ENCODE data around the gene MCM5. TPM values are rescaled to one million over a fixed set of nuclear protein-coding genes. Genes with fewer than 3 reads are reported as not detected.

The MCM5 gene
- total RNA-seq (2014; rRNA removed; shearing (Covaris generic)) (287 and 325 TPM in 2 replicates), polyA plus RNA-seq (2016; fragmentation: Nextera tagmentation; extraction: Ambion mirVana) (282 and 288 TPM in 2 replicates)
- long read RNA-seq, transcript MCM5-201 (17 exons, 3,534 nt) = major isoform, 168 of 221 reads
- long read RNA-seq, partial matches to known transcripts = 33 of 221 reads
- long read RNA-seq, other reads (novel, unspliced or antisense) = 20 of 221 reads

DNA sequence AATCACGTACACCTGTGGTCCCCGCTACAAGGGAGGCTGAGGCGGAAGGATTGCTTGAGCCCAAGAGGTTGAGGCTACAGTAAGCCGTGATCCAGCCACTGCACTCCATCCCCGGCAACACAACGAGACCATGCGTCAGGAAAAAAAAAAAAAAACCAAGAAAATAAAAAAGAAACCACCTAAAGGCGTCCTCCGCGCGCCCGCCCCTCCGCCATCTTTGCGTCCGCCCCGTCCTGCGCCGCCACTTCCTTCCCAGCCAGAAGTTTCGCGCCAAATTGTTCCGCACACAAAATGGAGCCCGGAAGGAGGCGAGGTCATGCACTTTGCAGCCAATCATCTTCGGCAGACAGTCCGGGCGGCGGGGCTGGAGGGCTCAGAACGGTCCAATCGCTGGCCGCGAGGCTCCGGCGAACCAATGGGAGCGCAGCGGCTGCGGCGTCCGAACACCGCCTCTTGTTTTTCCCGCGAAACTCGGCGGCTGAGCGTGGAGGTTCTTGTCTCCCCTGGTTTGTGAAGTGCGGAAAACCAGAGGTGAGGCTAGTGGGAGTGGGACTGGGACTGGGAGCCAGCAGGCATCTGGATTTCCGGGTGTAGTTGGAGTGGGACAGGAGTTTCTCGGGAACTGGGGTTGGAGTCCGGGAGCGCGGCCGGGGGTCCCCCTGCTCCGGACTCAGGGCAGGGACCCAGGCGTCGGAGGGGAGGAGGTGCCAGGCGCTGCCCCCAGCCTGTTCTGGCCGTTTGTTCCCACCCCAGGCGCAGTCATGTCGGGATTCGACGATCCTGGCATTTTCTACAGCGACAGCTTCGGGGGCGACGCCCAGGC lies at the start of gene MCM5:
TSS of gene MCM5 (plus strand) at position 463 of the 823 bp plus-strand sequence. CDS start at position 762, 299 bp downstream.
- peaks cover 24% of the 10 kb centered on the region for H3K4me1 ChIP-seq (ENCODE audit: insufficient read depth)
- Mint-ChIP-seq H3K36me3 (ENCODE audit: low read depth) (peaks cover 53% of the 10 kb centered on the region), H3K4me3 (peak within 1 kb of the TSS; percentile 99), H3K9me3 (no peaks in the 10 kb centered on the region), H3K4me1 (peaks cover 39% of the 10 kb centered on the region), H3K27ac (peak within 1 kb of the TSS; percentile 100), H3K27me3 (ENCODE audit: insufficient read depth, low read depth, poor library complexity) (peaks cover 20% of the 10 kb centered on the region)
- TF ChIP-seq EZH2phosphoT487 (IDR thresholded peaks at IDR 0.05; ENCODE audit: unreplicated experiment) (no peak), STAT1 (IDR thresholded peaks at IDR 0.05; ENCODE audit: unreplicated experiment) (no peak), CREB1 (CRISPR knock-in tag; IDR thresholded peaks at IDR 0.05; ENCODE audit: low read depth) (peak; percentile 62; the same call in 1 of the 2 replicates), POLR2AphosphoS5 (IDR thresholded peaks at IDR 0.05; ENCODE audit: low read depth) (peak; percentile 68), NANOG (IDR thresholded peaks at IDR 0.05; ENCODE audit: borderline replicate concordance) (no peak)
- TF ChIP-seq, protein P1, sequence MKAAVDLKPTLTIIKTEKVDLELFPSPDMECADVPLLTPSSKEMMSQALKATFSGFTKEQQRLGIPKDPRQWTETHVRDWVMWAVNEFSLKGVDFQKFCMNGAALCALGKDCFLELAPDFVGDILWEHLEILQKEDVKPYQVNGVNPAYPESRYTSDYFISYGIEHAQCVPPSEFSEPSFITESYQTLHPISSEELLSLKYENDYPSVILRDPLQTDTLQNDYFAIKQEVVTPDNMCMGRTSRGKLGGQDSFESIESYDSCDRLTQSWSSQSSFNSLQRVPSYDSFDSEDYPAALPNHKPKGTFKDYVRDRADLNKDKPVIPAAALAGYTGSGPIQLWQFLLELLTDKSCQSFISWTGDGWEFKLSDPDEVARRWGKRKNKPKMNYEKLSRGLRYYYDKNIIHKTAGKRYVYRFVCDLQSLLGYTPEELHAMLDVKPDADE (IDR thresholded peaks at IDR 0.05) = peak; percentile 20; the same call in 1 of the 2 replicates
- H3K79me2 ChIP-seq (replicated peaks; ENCODE audit: insufficient read depth) = peaks cover 48% of the 10 kb centered on the region
- no peaks in the 10 kb centered on the region for H3K9me2 ChIP-seq (ENCODE audit: insufficient read depth)
- no peak within 1 kb of the TSS for H2AFZ ChIP-seq
- DNase-seq (ENCODE audit: low spot score) = peak; percentile 99
- H3K36me3 ChIP-seq (ENCODE audit: insufficient read depth) = peaks cover 37% of the 10 kb centered on the region
- ATAC-seq = peak; percentile 94
- H3K4me3 ChIP-seq = peak within 1 kb of the TSS; percentile 79
- peaks cover 8% of the 10 kb centered on the region for H4K20me1 ChIP-seq (replicated peaks; ENCODE audit: insufficient read depth)
- H3K4me2 ChIP-seq = peak within 1 kb of the TSS; percentile 84
- H3K27me3 ChIP-seq (ENCODE audit: insufficient read depth) = no peaks in the 10 kb centered on the region
- H3K27ac ChIP-seq (ENCODE audit: low read depth) = peak within 1 kb of the TSS; percentile 96
- no peaks in the 10 kb centered on the region; the same call in 1 of the 2 replicates for H3F3A ChIP-seq (replicated peaks; ENCODE audit: low read depth)

DNA sequence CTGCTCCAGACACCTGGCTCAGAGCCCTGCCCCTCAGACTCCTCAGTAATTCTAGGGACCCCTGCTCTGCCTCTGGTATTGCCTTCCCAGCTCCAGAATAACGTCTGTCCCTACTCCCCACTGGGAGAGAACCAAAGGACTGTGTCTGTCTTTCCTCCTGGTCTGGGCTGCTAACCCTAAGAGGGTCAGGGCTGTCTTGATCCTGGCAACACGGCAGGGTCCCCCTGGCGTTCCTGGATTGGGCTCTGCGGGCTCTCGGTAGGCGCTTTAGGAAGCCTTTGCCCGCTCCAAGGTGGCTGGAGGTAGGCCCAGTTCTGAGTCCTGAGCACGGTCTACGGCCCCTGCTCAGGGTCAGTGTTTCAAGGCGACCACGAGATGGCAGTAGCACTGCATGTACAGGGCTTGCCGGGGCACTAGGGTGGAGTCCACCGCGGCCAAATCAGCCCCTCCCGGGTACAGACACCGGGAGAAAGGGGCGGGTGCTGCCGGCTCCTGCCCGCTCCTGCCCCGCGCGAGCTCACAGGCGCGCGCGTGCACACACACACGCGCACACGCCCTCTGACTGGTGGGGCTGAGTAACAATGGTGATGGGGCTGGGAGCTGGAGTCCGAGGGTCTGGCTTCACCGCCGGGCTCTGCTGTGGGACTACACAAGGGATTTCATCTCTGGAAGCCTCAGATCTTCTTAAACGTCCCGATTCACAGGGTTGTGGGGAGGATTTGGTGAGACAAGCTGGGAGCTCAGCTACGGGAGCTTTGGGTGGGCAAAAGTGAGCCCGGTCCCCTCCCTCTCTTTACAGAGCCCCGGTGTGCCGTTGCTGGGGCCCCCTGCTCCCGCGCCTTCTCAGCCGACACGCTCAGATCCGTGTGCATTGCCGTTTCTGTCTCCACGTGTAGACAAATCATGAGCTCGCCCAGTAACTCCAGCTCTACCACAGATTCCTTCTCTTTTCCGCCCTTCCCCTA lies 49.1 kb upstream of the MCM5 start:
- peaks cover 14% of the 10 kb centered on the region for H3K27me3 Mint-ChIP-seq (ENCODE audit: insufficient read depth, low read depth, poor library complexity)
- Histone ChIP-seq H3K36me3 (ENCODE audit: insufficient read depth) (no peaks in the 10 kb centered on the region), H3K4me1 (ENCODE audit: insufficient read depth) (peaks cover 7% of the 10 kb centered on the region), H3K4me2 (peak overlapping the region; percentile 96), H3K79me2 (replicated peaks; ENCODE audit: insufficient read depth) (no peaks in the 10 kb centered on the region), H2AFZ (peak overlapping the region; percentile 99), H3K27me3 (ENCODE audit: insufficient read depth) (peaks cover 11% of the 10 kb centered on the region), H3K9me2 (ENCODE audit: insufficient read depth) (no peaks in the 10 kb centered on the region), H3F3A (replicated peaks; ENCODE audit: low read depth) (peaks cover 4% of the 10 kb centered on the region; the same call in 1 of the 2 replicates), H3K4me3 (peak overlapping the region; percentile 89), H3K27ac (ENCODE audit: low read depth) (no peak overlapping the region), H4K20me1 (replicated peaks; ENCODE audit: insufficient read depth) (no peaks in the 10 kb centered on the region)
- ATAC-seq (peak; percentile 93), DNase-seq (ENCODE audit: low spot score) (peak; percentile 92)
- H3K36me3 Mint-ChIP-seq (ENCODE audit: low read depth) = no peaks in the 10 kb centered on the region
- H3K4me3 Mint-ChIP-seq = peak overlapping the region; percentile 82
- peak overlapping the region; percentile 67 for H3K27ac Mint-ChIP-seq
- peaks cover 22% of the 10 kb centered on the region for H3K4me1 Mint-ChIP-seq
- H3K9me3 Mint-ChIP-seq = no peaks in the 10 kb centered on the region
- TF ChIP-seq ZNF114 (CRISPR knock-in tag; IDR thresholded peaks at IDR 0.05) = no peak
- TF ChIP-seq, protein P2, sequence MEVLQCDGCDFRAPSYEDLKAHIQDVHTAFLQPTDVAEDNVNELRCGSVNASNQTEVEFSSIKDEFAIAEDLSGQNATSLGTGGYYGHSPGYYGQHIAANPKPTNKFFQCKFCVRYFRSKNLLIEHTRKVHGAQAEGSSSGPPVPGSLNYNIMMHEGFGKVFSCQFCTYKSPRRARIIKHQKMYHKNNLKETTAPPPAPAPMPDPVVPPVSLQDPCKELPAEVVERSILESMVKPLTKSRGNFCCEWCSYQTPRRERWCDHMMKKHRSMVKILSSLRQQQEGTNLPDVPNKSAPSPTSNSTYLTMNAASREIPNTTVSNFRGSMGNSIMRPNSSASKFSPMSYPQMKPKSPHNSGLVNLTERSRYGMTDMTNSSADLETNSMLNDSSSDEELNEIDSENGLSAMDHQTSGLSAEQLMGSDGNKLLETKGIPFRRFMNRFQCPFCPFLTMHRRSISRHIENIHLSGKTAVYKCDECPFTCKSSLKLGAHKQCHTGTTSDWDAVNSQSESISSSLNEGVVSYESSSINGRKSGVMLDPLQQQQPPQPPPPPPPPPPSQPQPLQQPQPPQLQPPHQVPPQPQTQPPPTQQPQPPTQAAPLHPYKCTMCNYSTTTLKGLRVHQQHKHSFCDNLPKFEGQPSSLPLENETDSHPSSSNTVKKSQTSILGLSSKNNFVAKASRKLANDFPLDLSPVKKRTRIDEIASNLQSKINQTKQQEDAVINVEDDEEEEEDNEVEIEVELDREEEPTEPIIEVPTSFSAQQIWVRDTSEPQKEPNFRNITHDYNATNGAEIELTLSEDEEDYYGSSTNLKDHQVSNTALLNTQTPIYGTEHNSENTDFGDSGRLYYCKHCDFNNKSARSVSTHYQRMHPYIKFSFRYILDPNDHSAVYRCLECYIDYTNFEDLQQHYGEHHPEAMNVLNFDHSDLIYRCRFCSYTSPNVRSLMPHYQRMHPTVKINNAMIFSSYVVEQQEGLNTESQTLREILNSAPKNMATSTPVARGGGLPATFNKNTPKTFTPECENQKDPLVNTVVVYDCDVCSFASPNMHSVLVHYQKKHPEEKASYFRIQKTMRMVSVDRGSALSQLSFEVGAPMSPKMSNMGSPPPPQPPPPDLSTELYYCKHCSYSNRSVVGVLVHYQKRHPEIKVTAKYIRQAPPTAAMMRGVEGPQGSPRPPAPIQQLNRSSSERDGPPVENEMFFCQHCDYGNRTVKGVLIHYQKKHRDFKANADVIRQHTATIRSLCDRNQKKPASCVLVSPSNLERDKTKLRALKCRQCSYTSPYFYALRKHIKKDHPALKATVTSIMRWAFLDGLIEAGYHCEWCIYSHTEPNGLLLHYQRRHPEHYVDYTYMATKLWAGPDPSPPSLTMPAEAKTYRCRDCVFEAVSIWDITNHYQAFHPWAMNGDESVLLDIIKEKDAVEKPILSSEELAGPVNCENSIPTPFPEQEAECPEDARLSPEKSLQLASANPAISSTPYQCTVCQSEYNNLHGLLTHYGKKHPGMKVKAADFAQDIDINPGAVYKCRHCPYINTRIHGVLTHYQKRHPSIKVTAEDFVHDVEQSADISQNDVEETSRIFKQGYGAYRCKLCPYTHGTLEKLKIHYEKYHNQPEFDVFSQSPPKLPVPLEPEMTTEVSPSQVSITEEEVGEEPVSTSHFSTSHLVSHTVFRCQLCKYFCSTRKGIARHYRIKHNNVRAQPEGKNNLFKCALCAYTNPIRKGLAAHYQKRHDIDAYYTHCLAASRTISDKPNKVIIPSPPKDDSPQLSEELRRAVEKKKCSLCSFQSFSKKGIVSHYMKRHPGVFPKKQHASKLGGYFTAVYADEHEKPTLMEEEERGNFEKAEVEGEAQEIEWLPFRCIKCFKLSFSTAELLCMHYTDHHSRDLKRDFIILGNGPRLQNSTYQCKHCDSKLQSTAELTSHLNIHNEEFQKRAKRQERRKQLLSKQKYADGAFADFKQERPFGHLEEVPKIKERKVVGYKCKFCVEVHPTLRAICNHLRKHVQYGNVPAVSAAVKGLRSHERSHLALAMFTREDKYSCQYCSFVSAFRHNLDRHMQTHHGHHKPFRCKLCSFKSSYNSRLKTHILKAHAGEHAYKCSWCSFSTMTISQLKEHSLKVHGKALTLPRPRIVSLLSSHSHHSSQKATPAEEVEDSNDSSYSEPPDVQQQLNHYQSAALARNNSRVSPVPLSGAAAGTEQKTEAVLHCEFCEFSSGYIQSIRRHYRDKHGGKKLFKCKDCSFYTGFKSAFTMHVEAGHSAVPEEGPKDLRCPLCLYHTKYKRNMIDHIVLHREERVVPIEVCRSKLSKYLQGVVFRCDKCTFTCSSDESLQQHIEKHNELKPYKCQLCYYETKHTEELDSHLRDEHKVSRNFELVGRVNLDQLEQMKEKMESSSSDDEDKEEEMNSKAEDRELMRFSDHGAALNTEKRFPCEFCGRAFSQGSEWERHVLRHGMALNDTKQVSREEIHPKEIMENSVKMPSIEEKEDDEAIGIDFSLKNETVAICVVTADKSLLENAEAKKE (CRISPR knock-in tag; IDR thresholded peaks at IDR 0.05) = no peak

All from GM23338 (cell line).